ENCODE measurements around the gene MOB3A. TPM values are rescaled to one million over a fixed set of nuclear protein-coding genes. Genes with fewer than 3 reads are reported as not detected.

MOB3A gene
- total and polyA plus RNA-seq, 4 donors, result 17.7 to 86.6 (median 45.0) TPM

DNA sequence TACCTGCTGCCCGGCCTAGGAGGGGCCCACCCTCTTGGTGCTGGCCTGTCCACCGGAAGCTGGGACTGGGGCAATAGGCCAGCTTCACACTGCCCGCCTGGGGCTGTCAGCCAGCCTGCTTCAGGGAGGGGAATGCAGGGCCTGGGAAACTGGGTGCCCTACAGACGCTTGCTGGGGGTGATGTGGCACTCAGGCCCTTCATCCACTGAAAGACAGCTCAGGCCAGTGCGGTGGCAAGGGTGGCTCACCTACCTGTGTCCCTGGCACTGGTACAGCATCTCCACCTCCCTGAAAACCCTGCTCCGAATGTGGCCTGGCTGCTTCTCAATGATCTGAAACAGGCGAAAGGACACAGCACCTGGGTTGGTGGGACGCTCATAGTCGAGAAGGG, 52.9 kb downstream of the MOB3A start:
- WGBS, 2 donors, result 64 to 79% methylated on average over 9 of the region's 9 CpGs
- Histone ChIP-seq H3K27me3 (ENCODE audit: control insufficient read depth in 3 of 3, insufficient read depth in 3 of 3, low read length in 2 of 3) (no peaks in the 10 kb centered on the region), H3K9ac (ENCODE audit: insufficient read depth in 1 of 2, low read length in 2 of 2) (no peak overlapping the region), H3K36me3 (ENCODE audit: control insufficient read depth in 4 of 4, insufficient read depth in 4 of 4, low read length in 4 of 4) (peaks cover 0 to 87% (median 3%) of the 10 kb centered on the region in 4 donors), H3K27ac (ENCODE audit: low read depth in 1 of 2, low read length in 1 of 2) (peak overlapping the region; percentile 45 to 91), H3K4me3 (no peak overlapping the region), H3K9me3 (ENCODE audit: control insufficient read depth in 4 of 4, insufficient read depth in 3 of 4, low read length in 3 of 4) (no peaks in the 10 kb centered on the region), H3K4me1 (ENCODE audit: control insufficient read depth in 5 of 5, insufficient read depth in 5 of 5, low read length in 5 of 5) (peaks cover 2 to 62% (median 17%) of the 10 kb centered on the region in 5 donors)
- ATAC-seq (ENCODE audit: insufficient read depth, low FRiP score) (no peak), DNase-seq (no peak)
- TF ChIP-seq, protein P1, sequence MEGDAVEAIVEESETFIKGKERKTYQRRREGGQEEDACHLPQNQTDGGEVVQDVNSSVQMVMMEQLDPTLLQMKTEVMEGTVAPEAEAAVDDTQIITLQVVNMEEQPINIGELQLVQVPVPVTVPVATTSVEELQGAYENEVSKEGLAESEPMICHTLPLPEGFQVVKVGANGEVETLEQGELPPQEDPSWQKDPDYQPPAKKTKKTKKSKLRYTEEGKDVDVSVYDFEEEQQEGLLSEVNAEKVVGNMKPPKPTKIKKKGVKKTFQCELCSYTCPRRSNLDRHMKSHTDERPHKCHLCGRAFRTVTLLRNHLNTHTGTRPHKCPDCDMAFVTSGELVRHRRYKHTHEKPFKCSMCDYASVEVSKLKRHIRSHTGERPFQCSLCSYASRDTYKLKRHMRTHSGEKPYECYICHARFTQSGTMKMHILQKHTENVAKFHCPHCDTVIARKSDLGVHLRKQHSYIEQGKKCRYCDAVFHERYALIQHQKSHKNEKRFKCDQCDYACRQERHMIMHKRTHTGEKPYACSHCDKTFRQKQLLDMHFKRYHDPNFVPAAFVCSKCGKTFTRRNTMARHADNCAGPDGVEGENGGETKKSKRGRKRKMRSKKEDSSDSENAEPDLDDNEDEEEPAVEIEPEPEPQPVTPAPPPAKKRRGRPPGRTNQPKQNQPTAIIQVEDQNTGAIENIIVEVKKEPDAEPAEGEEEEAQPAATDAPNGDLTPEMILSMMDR (IDR thresholded peaks at IDR 0.05; ENCODE audit: control extremely low read depth, extremely low read depth), result no peak

- no peak overlapping the region for H3K4me3 ChIP-seq
- DNase-seq, result no peak
- H3K9ac ChIP-seq (ENCODE audit: insufficient read depth in 1 of 2, low read length in 2 of 2), result peak overlapping the region in 1 of 2 donors; percentile 16
- H3K36me3 ChIP-seq (ENCODE audit: control insufficient read depth in 4 of 4, insufficient read depth in 4 of 4, low read length in 4 of 4), result peaks cover 0 to 83% (median 3%) of the 10 kb centered on the region in 4 donors
- no peaks in the 10 kb centered on the region for H3K9me3 ChIP-seq (ENCODE audit: control insufficient read depth in 4 of 4, insufficient read depth in 3 of 4, low read length in 3 of 4)
- peak overlapping the region; percentile 45 to 91 for H3K27ac ChIP-seq (ENCODE audit: low read depth in 1 of 2, low read length in 1 of 2)
- H3K27me3 ChIP-seq (ENCODE audit: control insufficient read depth in 3 of 3, insufficient read depth in 3 of 3, low read length in 2 of 3), result no peaks in the 10 kb centered on the region
- no peak for ATAC-seq (ENCODE audit: insufficient read depth, low FRiP score)
- TF ChIP-seq, protein P1 (IDR thresholded peaks at IDR 0.05; ENCODE audit: control extremely low read depth, extremely low read depth), result no peak
- H3K4me1 ChIP-seq (ENCODE audit: control insufficient read depth in 5 of 5, insufficient read depth in 5 of 5, low read length in 5 of 5), result peaks cover 2 to 56% (median 17%) of the 10 kb centered on the region in 5 donors
- 27 to 33% methylated on average over 29 of the region's 29 CpGs for WGBS, 2 donors
These were observed 53.5 kb downstream of the MOB3A start for GRCh38 chr19:2042485-2043250.

GRCh38 chr19:2041683-2042484, 54.2 kb downstream of the MOB3A start:
- no peak overlapping the region for H3K4me3 ChIP-seq
- TF ChIP-seq, protein P1 (IDR thresholded peaks at IDR 0.05; ENCODE audit: control extremely low read depth, extremely low read depth), result no peak
- peaks cover 0 to 77% (median 0%) of the 10 kb centered on the region in 4 donors for H3K36me3 ChIP-seq (ENCODE audit: control insufficient read depth in 4 of 4, insufficient read depth in 4 of 4, low read length in 4 of 4)
- H3K27ac ChIP-seq (ENCODE audit: low read depth in 1 of 2, low read length in 1 of 2), result peak overlapping the region; percentile 88 to 93
- H3K27me3 ChIP-seq (ENCODE audit: control insufficient read depth in 3 of 3, insufficient read depth in 3 of 3, low read length in 2 of 3), result no peaks in the 10 kb centered on the region
- peak overlapping the region in 1 of 2 donors; percentile 16 for H3K9ac ChIP-seq (ENCODE audit: insufficient read depth in 1 of 2, low read length in 2 of 2)
- 13 to 15% methylated on average over 63 to 77 of the region's 77 CpGs for WGBS, 2 donors
- peak; percentile 93 to 97 (median 96) for DNase-seq
- peaks cover 2 to 48% (median 17%) of the 10 kb centered on the region in 5 donors for H3K4me1 ChIP-seq (ENCODE audit: control insufficient read depth in 5 of 5, insufficient read depth in 5 of 5, low read length in 5 of 5)
- peak; percentile 90 for ATAC-seq (ENCODE audit: insufficient read depth, low FRiP score)
- H3K9me3 ChIP-seq (ENCODE audit: control insufficient read depth in 4 of 4, insufficient read depth in 3 of 4, low read length in 3 of 4), result no peaks in the 10 kb centered on the region
